ENCODE results near the gene TCERG1L. TPM values are rescaled to one million over a fixed set of nuclear protein-coding genes. Genes with fewer than 3 reads are reported as not detected.

The TCERG1L gene
- total RNA-seq, 1 donor from 2014 or later: 2.7 TPM

GRCh38 chr10:131048606-131049005 lies 262.9 kb downstream of the TCERG1L start:
- no peak overlapping the region for H3K27ac Mint-ChIP-seq
- H3K27me3 Mint-ChIP-seq: peaks cover 34% of the 10 kb centered on the region
- no peaks in the 10 kb centered on the region for H3K36me3 Mint-ChIP-seq
- peaks cover 10% of the 10 kb centered on the region for H3K9me3 Mint-ChIP-seq
- DNase-seq (ENCODE audit: extremely low spot score, unreplicated experiment): no peak
- no peaks in the 10 kb centered on the region for H3K4me1 Mint-ChIP-seq (ENCODE audit: unreplicated experiment)
- no peak for TF ChIP-seq CTCF (conservative IDR thresholded peaks at IDR 0.05)
- H3K4me3 Mint-ChIP-seq: no peak overlapping the region

GRCh38 chr10:131047501-131047900 lies 264.0 kb downstream of the TCERG1L start:
- peaks cover 34% of the 10 kb centered on the region for H3K27me3 Mint-ChIP-seq
- H3K36me3 Mint-ChIP-seq: no peaks in the 10 kb centered on the region
- TF ChIP-seq CTCF (conservative IDR thresholded peaks at IDR 0.05): no peak
- H3K4me3 Mint-ChIP-seq: no peak overlapping the region
- H3K9me3 Mint-ChIP-seq: peaks cover 10% of the 10 kb centered on the region
- H3K27ac Mint-ChIP-seq: no peak overlapping the region
- no peaks in the 10 kb centered on the region for H3K4me1 Mint-ChIP-seq (ENCODE audit: unreplicated experiment)
- DNase-seq (ENCODE audit: extremely low spot score, unreplicated experiment): no peak

- peaks cover 34% of the 10 kb centered on the region for H3K27me3 Mint-ChIP-seq
- H3K9me3 Mint-ChIP-seq: peaks cover 9% of the 10 kb centered on the region
- no peaks in the 10 kb centered on the region for H3K4me1 Mint-ChIP-seq (ENCODE audit: unreplicated experiment)
- TF ChIP-seq CTCF (conservative IDR thresholded peaks at IDR 0.05): no peak
- no peak overlapping the region for H3K4me3 Mint-ChIP-seq
- H3K36me3 Mint-ChIP-seq: no peaks in the 10 kb centered on the region
- H3K27ac Mint-ChIP-seq: no peak overlapping the region
- DNase-seq (ENCODE audit: extremely low spot score, unreplicated experiment): no peak
Measured at GRCh38 chr10:131046194-131046593, 265.3 kb downstream of the TCERG1L start.

- no peaks in the 10 kb centered on the region for H3K9me3 Mint-ChIP-seq
- H3K36me3 Mint-ChIP-seq: no peaks in the 10 kb centered on the region
- H3K27me3 Mint-ChIP-seq: peaks cover 32% of the 10 kb centered on the region
- DNase-seq (ENCODE audit: extremely low spot score, unreplicated experiment): no peak
- H3K4me1 Mint-ChIP-seq (ENCODE audit: unreplicated experiment): no peaks in the 10 kb centered on the region
- H3K4me3 Mint-ChIP-seq: no peak overlapping the region
- TF ChIP-seq CTCF (conservative IDR thresholded peaks at IDR 0.05): no peak
- H3K27ac Mint-ChIP-seq: no peak overlapping the region
Measured at GRCh38 chr10:131044379-131045111, 267.0 kb downstream of the TCERG1L start.

- DNase-seq (ENCODE audit: extremely low spot score, unreplicated experiment): no peak
- H3K27ac Mint-ChIP-seq: no peak overlapping the region
- no peaks in the 10 kb centered on the region for H3K4me1 Mint-ChIP-seq (ENCODE audit: unreplicated experiment)
- H3K36me3 Mint-ChIP-seq: no peaks in the 10 kb centered on the region
- H3K4me3 Mint-ChIP-seq: no peak overlapping the region
- TF ChIP-seq CTCF (conservative IDR thresholded peaks at IDR 0.05): no peak
- no peaks in the 10 kb centered on the region for H3K9me3 Mint-ChIP-seq
- peaks cover 27% of the 10 kb centered on the region for H3K27me3 Mint-ChIP-seq
Measured at GRCh38 chr10:131043039-131043691, 268.4 kb downstream of the TCERG1L start.

Measured in type B pancreatic cell (in vitro differentiated cells).